ENCODE measurements around the gene PBLD. TPM values are rescaled to one million over a fixed set of nuclear protein-coding genes. Genes with fewer than 3 reads are reported as not detected.

PBLD gene
- total RNA-seq, 8 experiments from 2014 or later = 2.7 to 14.3 (median 5.9) TPM

GRCh38 chr10:68238371-68238770 lies 94.4 kb downstream of the PBLD start:
- WGBS, 10 experiments = 37 to 100% (median 79%) methylated on average over 1 to 4 of the region's 6 CpGs; no CpG with 5 or more reads in 1 of the 10 experiments
- ATAC-seq (replicated peaks in 6 of 8) = no peak
- no peak overlapping the region for H3K27ac ChIP-seq
- H3K4me3 ChIP-seq = no peak overlapping the region
- in situ Hi-C loops (cut with MboI; ENCODE audit: low pct_unique_long_range_greater_than_20kb in 2 of 9, low sequenced_read_pairs in 9 of 9, unreplicated experiment in 9 of 9) = no loop called here
- no peaks in the 10 kb centered on the region for H3K4me1 ChIP-seq (replicated peaks in 1 of 2)

DNA sequence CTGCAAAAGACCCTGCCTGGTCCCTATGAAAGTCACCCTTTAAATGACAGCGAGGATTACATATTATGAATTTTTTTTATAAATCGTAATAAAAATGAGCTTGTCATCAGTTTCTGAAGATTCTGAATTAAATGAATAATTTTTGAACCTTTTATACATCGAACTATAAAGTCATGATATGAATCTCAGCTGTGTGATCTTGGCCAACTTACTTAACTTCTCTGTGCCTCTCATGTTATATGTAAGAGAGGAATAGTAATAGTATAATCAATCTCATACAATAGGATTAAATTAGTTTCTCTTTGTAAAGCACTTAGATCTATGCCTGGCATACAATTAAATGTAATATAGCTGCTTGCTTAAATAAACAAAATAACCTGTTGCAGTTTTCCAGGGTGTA lies 95.6 kb downstream of the PBLD start:
- H3K4me3 ChIP-seq = no peak overlapping the region
- in situ Hi-C loops (cut with MboI; ENCODE audit: low pct_unique_long_range_greater_than_20kb in 2 of 9, low sequenced_read_pairs in 9 of 9, unreplicated experiment in 9 of 9) = no loop called here
- 40 to 88% (median 74%) methylated on average over 1 to 3 of the region's 3 CpGs; no CpG with 5 or more reads in 1 of the 10 experiments for WGBS, 10 experiments
- no peak for ATAC-seq (replicated peaks in 6 of 8)
- H3K27ac ChIP-seq = no peak overlapping the region
- no peaks in the 10 kb centered on the region for H3K4me1 ChIP-seq (replicated peaks in 1 of 2)

GRCh38 chr10:68235581-68235980 lies 97.1 kb downstream of the PBLD start:
- in situ Hi-C loops (cut with MboI; ENCODE audit: low pct_unique_long_range_greater_than_20kb in 2 of 9, low sequenced_read_pairs in 9 of 9, unreplicated experiment in 9 of 9) = no loop called here
- no peak for ATAC-seq (replicated peaks in 6 of 8)
- Histone ChIP-seq H3K4me1 (replicated peaks in 1 of 2) (peaks cover 1 to 5% of the 10 kb centered on the region in 2 donors), H3K4me3 (no peak overlapping the region), H3K27ac (no peak overlapping the region)

- no peak for ATAC-seq (replicated peaks in 6 of 8)
- in situ Hi-C loops (cut with MboI; ENCODE audit: low pct_unique_long_range_greater_than_20kb in 2 of 9, low sequenced_read_pairs in 9 of 9, unreplicated experiment in 9 of 9) = no loop called here
- 57 to 100% (median 82%) methylated on average over 1 to 2 of the region's 2 CpGs; no CpG with 5 or more reads in 2 of the 10 experiments for WGBS, 10 experiments
- Histone ChIP-seq H3K27ac (no peak overlapping the region), H3K4me3 (no peak overlapping the region), H3K4me1 (replicated peaks in 1 of 2) (peaks cover 6% of the 10 kb centered on the region in 2 donors)
Observed at GRCh38 chr10:68235111-68235510, 97.6 kb downstream of the PBLD start.

GRCh38 chr10:68233046-68233445 lies 99.7 kb downstream of the PBLD start:
- no peak overlapping the region for H3K27ac ChIP-seq
- in situ Hi-C loops (cut with MboI; ENCODE audit: low pct_unique_long_range_greater_than_20kb in 2 of 9, low sequenced_read_pairs in 9 of 9, unreplicated experiment in 9 of 9) = no loop called here
- ATAC-seq (replicated peaks in 6 of 8) = no peak
- no peak overlapping the region for H3K4me3 ChIP-seq
- 33 to 88% (median 67%) methylated on average over 1 to 3 of the region's 3 CpGs; no CpG with 5 or more reads in 1 of the 10 experiments for WGBS, 10 experiments
- peaks cover 6% of the 10 kb centered on the region in 2 donors for H3K4me1 ChIP-seq (replicated peaks in 1 of 2)

Other genes starting within 250 kb of the PBLD start
- gene MYPN, start 223.4 kb downstream of the PBLD start, total RNA-seq = under 1 TPM in 5 of 8 experiments, not detected in 3; 0.09 to 0.28 (median 0.13) TPM
- gene ATOH7, start 100.8 kb downstream of the PBLD start, total RNA-seq = 1 to 10 TPM in 2 of 8 experiments, under 1 TPM in 3, not detected in 3; 0.14 to 2.2 (median 0.78) TPM
- gene HNRNPH3, start 864 bp downstream of the PBLD start, total RNA-seq = 100 to 1,000 TPM in 6 of 8 experiments, 10 to 100 TPM in 2; 43.5 to 183 (median 120) TPM
- gene RUFY2, start 74.3 kb upstream of the PBLD start, total RNA-seq = 10 to 100 TPM; 11.5 to 54.8 (median 38.6) TPM
- gene DNA2, start 139.0 kb upstream of the PBLD start, total RNA-seq = 10 to 100 TPM in 3 of 8 experiments, 1 to 10 TPM in 4, under 1 TPM in 1; 0.66 to 17.3 (median 7.3) TPM
- 10 to 100 TPM in 6 of 8 experiments, 1 to 10 TPM in 2; 5.5 to 30.4 (median 19.4) TPM for gene SLC25A16, start 194.6 kb upstream of the PBLD start, total RNA-seq
- 10 to 100 TPM in 7 of 8 experiments, under 1 TPM in 1; 0.10 to 29.8 (median 23.4) TPM for gene TET1, start 227.4 kb upstream of the PBLD start, total RNA-seq

Measured in motor neuron (in vitro differentiated cells).